HL-60 (cell line): ENCODE measurements around the gene PPP1R8.

ENCODE experiments used
- CTCF ChIP-seq: IDR thresholded peaks from one replicate; pipeline ENCODE4 v1.5.1; 2011; ENCODE audit warnings: low read length, control low read depth, inconsistent platforms; ENCODE audit not compliant: insufficient read depth
- GABPA ChIP-seq: IDR thresholded peaks from 2 replicates; pipeline ENCODE4 v1.6.1; 2012; ENCODE audit warnings: low read depth
- REST ChIP-seq: IDR thresholded peaks from 2 replicates; pipeline ENCODE4 v1.6.1; 2012; ENCODE audit warnings: low read depth; ENCODE audit not compliant: insufficient replicate concordance

- TF ChIP-seq CTCF (no peak), REST (no peak), GABPA (no peak)
Observed at GRCh38 chr1:27862004-27862403, 31.4 kb downstream of the PPP1R8 start.
